IPS-11a (cell line): ENCODE results near the gene SETMAR.
"Not testable (repeated sequence)": the region's sequence is repeated elsewhere in the genome, so short reads cannot be mapped to it uniquely, and the experiment has no call there.

Experiments
- H3K4me3 ChIP-seq: one replicate; pipeline ENCODE4 v1.5.1; 2013; ENCODE audit warnings: low read depth, low read length, control low read depth

SETMAR gene

DNA sequence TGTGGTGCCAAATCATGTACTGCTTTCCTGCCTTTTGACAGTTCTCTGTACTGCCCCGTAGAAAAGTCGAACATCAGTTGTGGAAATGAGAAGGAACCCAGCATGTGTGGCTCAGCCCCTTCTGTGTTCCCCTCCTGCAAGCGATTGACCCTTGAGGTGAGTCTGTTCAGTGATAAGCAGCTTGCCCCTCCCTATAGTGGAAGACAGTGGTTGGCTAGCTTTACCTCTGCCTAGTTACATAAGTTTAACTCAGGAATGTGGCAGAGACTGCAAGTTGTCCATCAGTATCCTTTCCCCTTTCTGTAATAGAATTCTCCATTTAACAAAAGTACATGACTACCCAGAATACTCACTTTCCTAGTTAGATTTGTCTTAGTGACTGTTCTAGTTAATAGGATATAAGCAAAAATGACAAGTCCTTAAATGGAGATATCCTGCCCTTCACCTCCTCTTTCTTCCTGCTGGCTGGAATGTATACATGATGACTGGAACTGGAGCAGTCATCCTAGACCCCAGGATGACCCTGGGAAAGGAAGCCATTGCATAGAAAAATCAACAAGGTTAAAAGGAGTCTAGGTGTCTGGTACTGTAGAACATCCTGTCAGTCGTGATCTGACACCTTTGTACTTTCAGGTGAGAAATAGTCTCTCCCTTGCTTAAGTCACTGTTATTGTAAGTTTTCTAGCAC lies 10.6 kb downstream of the SETMAR start:
- no peak overlapping the region for H3K4me3 ChIP-seq

DNA sequence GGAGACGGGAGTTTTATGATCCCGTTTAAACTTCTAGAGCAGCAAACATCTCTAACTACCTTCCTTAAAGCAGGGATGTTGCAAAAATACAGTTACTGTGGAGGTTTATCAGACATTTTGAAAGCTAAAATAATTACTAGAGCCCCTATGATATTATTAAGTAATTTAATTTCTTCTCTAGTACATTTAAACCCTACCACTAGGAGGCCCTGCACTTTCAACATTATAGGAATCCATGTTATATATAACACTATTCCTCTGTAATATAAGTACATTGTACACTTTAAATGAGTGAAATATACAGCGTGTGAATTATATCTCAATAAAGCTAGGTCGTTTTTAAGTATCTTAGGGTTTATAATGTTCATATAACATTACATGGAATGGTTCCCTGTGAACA lies 11.5 kb downstream of the SETMAR start:
- H3K4me3 ChIP-seq, result no peak overlapping the region

DNA sequence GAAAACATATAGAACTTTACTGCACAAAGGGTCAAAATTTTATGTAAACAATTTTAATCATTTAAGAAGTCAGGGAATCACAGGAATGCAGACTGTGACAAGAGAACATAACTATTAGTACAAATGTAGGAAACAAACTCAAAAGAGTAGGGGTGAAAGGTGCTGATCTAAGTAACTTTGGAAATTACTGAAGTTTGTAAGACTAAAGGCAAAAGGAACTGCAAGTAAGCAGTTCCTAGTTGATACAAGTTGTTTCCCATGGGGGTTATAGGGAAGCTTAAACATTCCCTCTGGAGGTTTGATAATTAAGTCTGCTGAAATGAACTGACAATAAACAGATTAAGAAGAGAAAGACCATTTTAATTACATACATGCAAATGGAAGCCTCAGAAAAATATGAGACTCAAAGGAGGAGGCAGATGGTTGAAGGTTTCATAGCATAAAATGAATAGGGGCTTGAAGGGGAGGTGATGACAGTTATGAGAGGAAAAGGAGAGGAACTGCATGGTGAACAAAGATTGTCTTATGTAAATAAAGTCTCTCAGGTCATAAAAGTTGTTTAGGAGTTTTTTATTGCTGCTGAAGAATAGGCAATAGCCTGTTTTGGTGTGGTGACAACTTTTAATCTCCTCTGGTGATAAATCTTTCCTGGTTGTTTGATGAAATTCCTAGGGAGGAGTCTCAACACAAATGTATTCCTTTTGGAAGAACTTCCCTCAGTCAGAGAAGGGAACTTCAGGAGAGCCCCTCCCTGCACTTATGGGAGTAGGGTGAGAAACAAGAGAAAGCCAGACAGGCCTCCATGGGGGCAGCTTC lies 17.1 kb downstream of the SETMAR start:
- no peak overlapping the region for H3K4me3 ChIP-seq

GRCh38 chr3:4321732-4322131 lies 18.6 kb downstream of the SETMAR start:
- H3K4me3 ChIP-seq, result no peak overlapping the region

DNA sequence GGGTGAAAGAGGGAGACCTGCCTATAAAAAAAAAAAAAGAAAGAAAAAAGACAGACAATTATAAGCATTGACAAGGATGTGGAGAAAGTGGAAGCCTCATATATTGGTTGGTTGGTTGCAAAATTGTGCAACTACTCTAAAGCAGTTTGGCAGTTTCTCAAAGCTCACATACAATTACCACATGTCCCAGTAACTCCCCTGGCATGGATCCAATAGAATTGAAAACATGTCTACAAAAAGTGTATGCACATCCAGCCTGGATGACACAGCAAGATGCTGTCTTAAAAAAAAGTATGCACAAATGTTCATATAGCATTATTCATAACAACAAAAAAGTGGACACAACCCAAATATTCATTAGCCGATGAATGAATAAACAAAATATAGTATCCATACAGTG lies 19.5 kb downstream of the SETMAR start:
- H3K4me3 ChIP-seq, result no peak overlapping the region

GRCh38 chr3:4323246-4324027 lies 20.3 kb downstream of the SETMAR start:
- no peak overlapping the region for H3K4me3 ChIP-seq

- H3K4me3 ChIP-seq, result no peak overlapping the region
Observed at GRCh38 chr3:4326868-4327267, 23.7 kb downstream of the SETMAR start.

DNA sequence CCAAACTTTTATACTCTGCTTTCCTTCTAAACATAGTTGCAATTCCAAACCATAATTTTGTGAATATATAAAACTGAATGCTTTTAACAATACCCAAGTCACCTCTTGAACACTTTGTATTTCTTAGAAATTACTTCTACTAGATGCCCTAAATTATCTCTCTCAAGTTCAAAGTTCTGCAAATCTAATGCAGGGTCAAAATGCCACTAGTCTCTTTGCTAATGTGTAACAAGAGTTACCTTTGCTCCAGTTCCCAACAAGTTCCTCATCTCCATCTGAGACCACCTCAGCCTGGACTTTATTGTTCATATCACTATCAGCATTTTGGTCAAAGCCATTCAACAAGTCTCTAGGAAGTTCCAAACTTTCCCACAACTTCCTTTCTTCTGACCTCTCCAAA lies 26.6 kb downstream of the SETMAR start:
- H3K4me3 ChIP-seq, result not testable (repeated sequence)

- H3K4me3 ChIP-seq, result no peak overlapping the region
Observed at GRCh38 chr3:4332111-4332510, 28.9 kb downstream of the SETMAR start.

DNA sequence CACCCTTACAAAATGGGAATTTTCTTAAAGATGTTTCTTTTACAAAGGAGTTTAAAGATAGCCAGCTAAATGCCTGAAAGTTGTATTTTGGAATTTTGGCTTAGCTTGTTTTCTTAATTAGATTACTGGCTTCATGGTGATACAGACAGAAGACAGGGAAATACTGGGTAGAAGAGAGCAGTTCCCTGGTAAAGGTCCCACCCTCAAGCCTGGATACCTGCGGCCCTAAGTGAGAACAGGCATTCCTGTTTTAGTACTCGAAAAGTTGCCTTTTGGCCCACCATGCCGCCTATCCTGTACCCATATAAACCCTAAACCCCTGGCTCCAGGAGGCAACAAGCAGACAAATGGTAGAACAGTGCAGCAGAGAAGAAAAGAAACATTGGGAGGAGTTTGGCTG lies 29.4 kb downstream of the SETMAR start:
- no peak overlapping the region for H3K4me3 ChIP-seq

- H3K4me3 ChIP-seq, result no peak overlapping the region
Observed at GRCh38 chr3:4332991-4333390, 29.8 kb downstream of the SETMAR start.

GRCh38 chr3:4334548-4334947 lies 31.4 kb downstream of the SETMAR start:
- H3K4me3 ChIP-seq, result no peak overlapping the region

GRCh38 chr3:4335840-4336562 lies 32.8 kb downstream of the SETMAR start:
- no peak overlapping the region for H3K4me3 ChIP-seq

GRCh38 chr3:4336850-4337546 lies 33.8 kb downstream of the SETMAR start:
- H3K4me3 ChIP-seq, result no peak overlapping the region

GRCh38 chr3:4338751-4339150 lies 35.6 kb downstream of the SETMAR start:
- H3K4me3 ChIP-seq, result no peak overlapping the region

GRCh38 chr3:4340077-4340410 lies 36.9 kb downstream of the SETMAR start:
- H3K4me3 ChIP-seq, result no peak overlapping the region

DNA sequence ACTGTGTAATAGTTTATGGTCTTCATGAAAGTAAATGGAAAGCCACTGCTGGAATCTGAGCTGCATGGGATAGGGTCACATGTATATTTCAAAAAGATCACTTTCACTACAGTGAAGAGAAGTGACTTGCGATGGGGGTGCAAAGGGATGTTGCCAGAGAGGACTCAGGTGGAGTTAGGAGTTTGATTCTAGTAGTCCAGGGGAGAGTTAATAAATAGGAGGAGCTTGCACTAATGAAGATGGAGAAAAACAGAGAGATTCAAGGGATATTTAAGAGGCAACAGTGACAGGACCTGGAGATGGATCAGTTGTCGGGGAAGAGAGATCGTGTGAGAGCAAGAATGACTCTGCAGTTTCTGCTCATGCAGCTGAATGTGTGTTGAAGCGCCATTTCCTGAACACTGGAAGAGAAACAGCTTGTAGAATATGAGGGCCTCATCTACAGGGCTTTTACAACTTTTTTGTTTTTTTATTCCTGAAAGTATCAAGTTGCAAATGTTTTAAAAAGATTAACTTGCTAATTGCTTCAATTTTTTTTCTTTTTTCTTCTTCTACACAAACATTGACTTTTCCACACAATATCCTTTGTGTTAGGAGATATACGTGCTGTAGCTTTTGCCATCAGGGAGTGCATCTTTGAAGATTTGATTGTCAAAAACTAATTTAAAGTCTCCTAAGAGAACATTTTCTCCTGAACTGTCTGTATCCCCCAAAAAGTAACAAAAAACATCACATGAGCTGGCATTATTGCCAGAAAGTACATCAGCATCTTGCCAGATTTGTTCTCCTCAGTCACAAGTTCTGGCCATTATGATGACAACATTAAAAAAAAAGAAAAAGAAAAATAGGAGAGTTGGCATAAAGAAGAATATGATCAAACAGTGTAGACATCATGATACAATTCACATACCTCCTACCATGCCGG lies 37.5 kb downstream of the SETMAR start:
- no peak overlapping the region for H3K4me3 ChIP-seq

GRCh38 chr3:4341336-4341675 lies 38.1 kb downstream of the SETMAR start:
- no peak overlapping the region for H3K4me3 ChIP-seq

DNA sequence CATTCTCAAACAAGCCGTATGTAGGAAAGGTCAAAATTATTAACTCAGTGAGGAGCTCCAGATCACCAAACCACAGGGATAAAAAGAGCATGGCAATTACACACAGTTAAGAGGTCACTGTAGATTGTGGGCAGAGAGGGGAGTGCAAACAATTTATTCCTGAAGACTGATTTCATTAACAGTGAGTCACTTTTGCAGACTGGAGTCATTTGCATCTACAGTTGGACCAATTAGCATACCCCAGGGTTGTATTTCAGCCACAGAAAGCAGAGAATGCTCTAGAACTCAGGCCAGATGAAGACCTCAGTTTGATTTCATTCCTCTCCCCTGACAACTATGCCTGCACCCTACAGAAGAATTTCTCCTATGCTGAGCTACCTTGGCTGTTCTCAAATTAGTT lies 40.1 kb downstream of the SETMAR start:
- no peak overlapping the region for H3K4me3 ChIP-seq

DNA sequence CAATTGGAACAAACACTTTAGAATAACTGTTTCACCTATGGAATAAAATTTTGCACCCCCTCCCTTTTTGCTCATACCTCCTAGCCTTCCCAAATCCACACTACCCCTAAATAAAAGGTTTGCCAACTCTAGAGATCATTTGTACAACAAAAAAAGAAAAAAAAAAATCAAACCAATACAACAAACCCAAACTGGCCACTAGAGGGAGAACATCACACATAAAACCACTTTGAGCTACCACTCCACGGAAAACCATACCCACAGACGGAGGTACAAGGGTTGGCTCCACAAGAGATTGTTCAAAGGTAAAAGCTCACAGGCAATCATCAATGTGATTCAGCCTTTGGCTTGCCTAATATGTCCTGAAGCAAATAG lies 47.6 kb downstream of the SETMAR start:
- no peak overlapping the region for H3K4me3 ChIP-seq
